HG03025 (cell line): ENCODE measurements around the gene SCPEP1.
"Not testable (repeated sequence)": the region's sequence is repeated elsewhere in the genome, so short reads cannot be mapped to it uniquely, and the experiment has no call there.

Experiments used
- ATAC-seq: cut with Tn5 transposase; IDR thresholded peaks from one replicate; pipeline ENCODE4 v1.9.1; 2021; ENCODE audit warnings: mild to moderate bottlenecking, moderate library complexity; ENCODE audit not compliant: unreplicated experiment, low FRiP score

Gene SCPEP1

GRCh38 chr17:56960596-56961538 is 17.1 kb upstream of the SCPEP1 start, which contains the start of gene COIL:
Gene COIL, minus strand, starts transcription at chr17:56961050. Its CDS starts 31 bp downstream, at chr17:56961019.
- peak; percentile 83 for ATAC-seq

DNA sequence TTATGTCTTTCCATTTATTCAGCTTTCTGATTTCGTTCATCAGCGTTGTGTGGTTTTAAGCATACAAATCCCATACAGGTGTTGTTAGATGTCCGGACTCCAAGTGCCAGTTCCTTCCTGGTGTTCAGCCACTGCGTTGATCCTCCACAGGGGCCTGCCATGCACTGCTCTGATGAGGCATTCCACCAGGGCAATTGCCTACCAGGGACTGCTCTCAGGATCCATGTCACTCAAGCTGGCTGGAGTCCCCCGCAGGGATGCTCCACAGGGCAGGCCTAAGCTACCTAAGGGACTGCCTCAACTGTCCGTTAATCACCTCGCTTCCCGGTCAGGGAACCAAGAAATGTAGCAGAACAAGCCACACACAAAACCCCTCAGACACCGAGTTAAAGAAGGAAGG is 12.7 kb upstream of the SCPEP1 start:
- ATAC-seq, result not testable (repeated sequence)

- ATAC-seq, result not testable (repeated sequence)
Measured at GRCh38 chr17:56965681-56966080, 12.2 kb upstream of the SCPEP1 start.

DNA sequence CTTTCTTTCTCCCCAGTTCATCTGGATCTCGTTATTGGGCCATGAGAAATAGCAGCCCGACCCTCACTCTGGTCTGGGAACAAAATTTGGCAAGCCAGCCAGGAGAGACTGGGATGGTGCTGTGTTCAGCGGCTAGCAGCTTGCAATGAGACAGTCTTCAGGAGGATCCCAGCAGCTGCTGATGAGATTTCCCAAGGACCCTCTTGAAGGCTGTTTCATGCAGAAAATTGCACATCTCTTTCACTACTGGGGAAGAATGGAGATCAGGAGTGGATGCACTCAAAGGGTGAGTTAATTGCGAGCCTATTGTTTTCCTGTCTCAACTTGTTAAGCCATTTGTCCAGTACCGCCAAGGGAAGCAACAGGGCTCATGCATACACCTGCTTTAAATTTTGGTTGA is 11.6 kb upstream of the SCPEP1 start:
- ATAC-seq, result no peak

DNA sequence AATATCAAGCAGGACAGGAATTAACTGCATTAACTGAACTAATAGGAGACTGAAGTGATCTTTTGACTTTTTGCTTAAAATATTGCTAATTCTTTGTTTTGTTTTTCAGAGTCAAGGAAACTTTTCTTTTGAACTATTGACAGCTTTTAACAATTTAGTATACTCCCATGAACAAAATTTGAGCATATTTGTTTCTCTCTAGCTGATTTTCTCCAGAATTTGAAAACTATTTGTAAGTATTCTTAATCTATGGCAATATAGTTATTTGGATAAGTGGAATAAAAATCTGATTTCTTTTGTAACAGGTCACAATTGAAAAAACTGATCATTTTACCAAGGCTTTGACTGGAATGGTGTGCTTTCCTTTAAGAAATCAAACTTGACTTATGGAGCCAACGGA is 7.0 kb upstream of the SCPEP1 start:
- no peak for ATAC-seq

DNA sequence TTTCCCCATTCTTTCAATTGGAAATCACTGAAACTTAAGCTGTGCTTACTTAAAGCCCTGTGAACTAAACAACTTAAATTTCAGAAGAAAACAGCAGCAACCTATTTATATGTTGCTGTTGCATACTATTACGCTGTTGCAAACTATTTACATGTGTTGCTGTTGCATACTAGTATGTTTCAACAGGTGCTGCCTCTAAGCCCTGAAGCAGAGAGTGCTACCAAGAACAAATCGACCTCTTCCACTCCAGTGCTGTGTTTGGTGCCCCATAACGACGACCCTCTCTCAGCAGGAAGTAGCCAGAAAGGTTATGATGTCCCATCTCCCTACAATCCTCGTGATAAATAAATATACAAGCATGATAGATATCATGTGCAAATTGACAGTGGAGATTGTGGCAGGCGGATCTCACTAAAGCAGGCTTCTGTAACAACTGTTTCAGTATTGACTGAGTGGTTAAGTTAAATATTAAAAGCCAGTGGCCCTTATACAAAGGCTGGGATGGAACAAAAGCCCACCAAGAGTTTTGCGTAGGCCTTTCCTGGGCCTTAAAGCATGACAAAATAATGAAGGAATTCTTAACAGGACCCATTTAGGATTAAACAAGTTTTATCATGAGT is 5.7 kb upstream of the SCPEP1 start:
- ATAC-seq, result no peak

GRCh38 chr17:56973520-56973919 is 4.4 kb upstream of the SCPEP1 start:
- ATAC-seq, result no peak

DNA sequence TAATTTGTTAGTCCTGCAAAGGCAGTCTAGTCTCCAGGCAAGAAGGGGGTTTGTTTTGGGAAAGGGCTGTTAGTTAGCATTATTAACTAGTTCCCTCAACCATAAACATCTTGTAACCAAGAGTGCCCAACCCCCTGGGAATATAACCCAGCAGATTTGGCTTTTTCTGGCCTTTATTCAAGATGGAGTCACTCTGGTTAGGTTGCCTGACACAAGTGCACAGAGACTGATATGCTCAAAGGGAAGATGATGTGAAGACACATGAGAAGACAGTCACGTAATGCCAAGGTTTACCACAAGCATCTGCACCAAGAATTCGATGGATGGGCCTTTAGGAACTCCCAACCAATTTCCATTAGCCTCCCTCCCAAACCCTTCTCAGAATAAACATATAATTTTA is 3.9 kb upstream of the SCPEP1 start:
- ATAC-seq, result no peak

GRCh38 chr17:56975656-56976055 is 2.3 kb upstream of the SCPEP1 start:
- no peak for ATAC-seq

- ATAC-seq, result no peak
Measured at GRCh38 chr17:56976941-56977608, 856 bp upstream of the SCPEP1 start.

GRCh38 chr17:56978441-56979090 is 635 bp downstream of the SCPEP1 start:
- no peak for ATAC-seq

DNA sequence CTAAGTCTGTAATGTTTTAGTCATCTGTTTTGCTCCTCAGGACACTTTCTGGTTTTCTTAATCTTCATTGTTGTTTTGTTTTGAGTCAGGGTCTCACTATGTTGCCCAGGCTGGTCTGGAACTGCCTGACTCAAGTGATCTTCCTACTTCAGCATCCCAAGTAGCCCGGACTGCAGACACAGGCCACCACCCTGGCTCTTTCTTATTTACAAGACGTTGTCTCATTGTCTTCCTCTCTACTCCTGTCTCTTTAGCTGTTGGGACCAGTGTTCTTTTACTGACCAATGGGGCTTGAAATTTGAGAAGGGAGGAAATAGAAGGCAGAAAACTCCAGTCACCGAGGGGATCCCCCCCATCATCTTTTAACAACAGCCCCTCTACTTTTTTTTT is 1.2 kb downstream of the SCPEP1 start:
- ATAC-seq, result no peak

DNA sequence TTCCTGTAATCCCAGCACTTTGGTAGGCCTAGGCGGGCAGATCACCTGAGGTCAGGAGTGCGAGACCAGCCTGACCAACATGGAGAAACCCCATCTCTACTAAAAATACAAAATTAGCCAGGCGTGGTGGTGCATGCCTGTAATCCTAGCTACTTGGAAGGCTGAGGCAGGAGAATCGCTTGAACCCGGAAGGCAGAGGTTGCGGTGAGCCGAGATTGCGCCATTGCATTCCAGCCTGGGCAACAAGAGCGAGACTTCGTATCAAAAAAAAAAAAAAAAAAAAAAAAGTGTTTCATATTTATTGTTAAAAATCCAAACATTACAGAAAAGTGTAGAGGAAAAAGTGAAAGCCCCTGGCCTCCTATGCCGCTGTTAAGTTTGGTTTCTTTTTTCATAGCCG is 2.6 kb downstream of the SCPEP1 start:
- ATAC-seq, result not testable (repeated sequence)

DNA sequence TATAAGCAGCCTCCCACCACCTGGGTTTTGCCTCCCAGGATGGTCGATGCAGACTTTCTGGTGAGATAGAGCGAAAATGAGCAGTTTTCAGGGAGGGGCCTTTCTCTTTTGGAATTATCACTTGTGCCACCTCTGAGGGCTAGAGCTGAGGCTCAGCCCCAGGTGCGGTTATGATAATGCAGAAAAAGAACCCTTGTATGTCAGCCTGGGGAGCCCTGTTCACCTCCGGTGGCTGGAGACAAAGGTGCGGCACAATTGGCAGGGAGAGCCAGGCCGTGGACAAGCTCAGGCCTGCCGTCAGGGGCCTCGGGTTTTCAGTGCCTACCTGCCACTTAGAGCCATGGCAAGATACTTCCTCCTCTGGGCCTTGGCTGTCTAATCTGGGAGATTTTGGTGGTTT is 4.4 kb downstream of the SCPEP1 start:
- ATAC-seq, result no peak

GRCh38 chr17:56983366-56983765 is 5.4 kb downstream of the SCPEP1 start:
- ATAC-seq, result no peak

- ATAC-seq, result no peak
Measured at GRCh38 chr17:56985371-56986162, 7.6 kb downstream of the SCPEP1 start.

DNA sequence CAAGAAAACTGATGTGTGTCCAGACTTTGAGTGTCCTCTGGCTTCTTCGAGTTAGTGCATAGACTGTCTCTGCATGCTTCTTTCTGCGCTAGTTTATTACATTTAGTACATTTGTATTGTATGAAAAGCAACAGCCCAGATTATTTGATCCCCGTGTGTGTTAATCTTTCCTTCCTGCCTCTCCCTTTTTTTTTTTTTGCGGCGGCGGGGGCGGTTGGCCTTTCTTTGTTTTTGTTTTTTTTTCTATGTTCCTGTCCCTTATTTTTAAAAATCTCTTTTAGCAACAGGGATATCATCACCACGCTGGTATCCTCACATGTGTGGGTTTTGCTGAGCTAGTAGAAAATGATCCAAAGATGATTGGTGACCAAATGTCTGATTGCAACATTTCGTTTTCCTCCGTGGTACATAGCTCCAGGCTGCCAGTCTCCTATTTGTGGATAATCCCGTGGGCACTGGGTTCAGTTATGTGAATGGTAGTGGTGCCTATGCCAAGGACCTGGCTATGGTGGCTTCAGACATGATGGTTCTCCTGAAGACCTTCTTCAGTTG is 9.4 kb downstream of the SCPEP1 start:
- no peak for ATAC-seq

DNA sequence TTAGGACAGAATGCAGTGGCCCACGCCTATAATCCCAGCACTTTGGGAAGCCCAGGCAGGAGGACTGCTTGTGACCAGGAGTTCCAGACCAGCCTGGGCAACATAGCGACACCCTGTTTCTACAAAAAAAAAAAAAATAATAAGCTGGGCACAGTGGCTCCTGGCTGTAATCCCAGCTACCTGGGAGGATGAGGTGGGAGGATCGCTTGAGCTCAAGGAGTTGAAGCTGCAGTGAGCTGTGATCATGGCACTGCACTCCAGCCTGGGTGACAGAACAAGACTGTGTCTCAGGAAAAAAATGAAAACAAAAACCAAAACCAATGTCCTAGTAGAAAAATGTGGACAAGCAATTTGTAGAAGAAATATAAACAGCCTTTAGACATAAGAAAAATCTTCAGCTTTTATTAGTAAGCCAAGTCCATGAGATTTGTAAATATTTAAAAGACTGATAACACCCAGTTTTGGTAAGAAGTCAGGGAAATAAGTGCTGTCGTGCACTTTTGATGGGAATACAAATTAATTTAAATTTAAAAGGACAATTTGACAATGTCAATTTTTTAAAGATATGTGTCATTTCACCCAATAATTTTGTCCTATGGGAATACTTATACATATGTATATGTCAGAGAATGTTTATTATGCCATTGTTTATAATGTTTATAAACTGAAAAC is 11.1 kb downstream of the SCPEP1 start:
- no peak for ATAC-seq

DNA sequence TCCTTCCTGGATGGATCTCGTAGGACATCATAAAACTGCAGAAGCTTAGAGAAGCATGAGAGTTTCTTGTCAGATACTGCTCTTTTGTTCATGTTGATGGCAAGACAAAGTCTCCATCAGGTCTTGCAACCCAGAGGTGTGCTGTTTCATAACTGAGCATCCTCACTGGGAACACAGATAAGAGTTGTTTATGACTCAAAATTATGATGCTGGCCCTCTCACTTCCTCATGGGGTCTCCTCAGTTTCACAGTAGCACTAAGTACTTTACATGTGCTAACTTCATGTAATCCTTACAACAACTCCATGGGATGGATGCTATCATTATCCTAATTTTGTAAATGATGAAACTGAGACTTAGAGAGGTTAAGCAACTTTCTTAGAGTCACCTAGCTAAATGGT is 14.4 kb downstream of the SCPEP1 start:
- no peak for ATAC-seq
